Measurements from ENCODE around the gene ICAM3.

GRCh38 chr19:10339380-10339960 is at the start of gene ICAM3:
- TF ChIP-seq CTCF (IDR thresholded peaks at IDR 0.05), result no peak
- no peak for TF ChIP-seq POLR2AphosphoS5 (IDR thresholded peaks at IDR 0.05; ENCODE audit: insufficient read depth in 1 of 2, low read depth in 1 of 2)
- TF ChIP-seq POLR2A (IDR thresholded peaks at IDR 0.05), result no peak

All from vagina (tissue), 2 donors.